SK-N-MC (cell line): ENCODE results near the gene NFIB.

Source experiments
- EZH2 ChIP-seq: fragments of 200-600 bp; sonication (generic); IDR thresholded peaks from one replicate; pipeline ENCODE4 v1.6.1; 2017; ENCODE audit warnings: antibody characterized with exemption
- POLR2AphosphoS5 ChIP-seq: IDR thresholded peaks from 2 replicates; pipeline ENCODE4 v1.6.1; 2012; ENCODE audit warnings: mild to moderate bottlenecking, low read depth, low read length, borderline replicate concordance

GRCh38 chr9:14098486-14099180 is 215.3 kb downstream of the NFIB start:
- no peak for TF ChIP-seq EZH2
- TF ChIP-seq POLR2AphosphoS5 = no peak
